ENCODE results near the gene VEGFC. TPM values are rescaled to one million over a fixed set of nuclear protein-coding genes. Genes with fewer than 3 reads are reported as not detected.

VEGFC gene
- total RNA-seq, 1 experiment from 2014 or later, result not detected

- Histone ChIP-seq H3K27ac (ENCODE audit: low read depth, low read length) (no peak overlapping the region), H3K9me2 (ENCODE audit: insufficient read depth) (no peaks in the 10 kb centered on the region), H3K27me3 (ENCODE audit: insufficient read depth, low read length) (no peaks in the 10 kb centered on the region), H3K4me2 (ENCODE audit: low read length) (no peak overlapping the region), H3K4me3 (replicated peaks in 1 of 2; ENCODE audit: low read depth in 1 of 2, low read length in 2 of 2) (no peak overlapping the region), H4K20me1 (ENCODE audit: insufficient read depth) (no peaks in the 10 kb centered on the region), H3K36me3 (ENCODE audit: control insufficient read depth in 1 of 2, insufficient read depth in 2 of 2, low read length in 2 of 2) (no peaks in the 10 kb centered on the region), H3K9me3 (ENCODE audit: control insufficient read depth in 1 of 2, insufficient read depth in 1 of 2, low read depth in 1 of 2, low read length in 2 of 2) (no peaks in the 10 kb centered on the region), H3K79me2 (ENCODE audit: insufficient read depth, low read length) (no peaks in the 10 kb centered on the region), H2AFZ (ENCODE audit: low read depth, low read length, poor library complexity, severe bottlenecking) (no peak overlapping the region), H3K4me1 (ENCODE audit: control insufficient read depth in 1 of 2, insufficient read depth in 2 of 2, low read length in 2 of 2) (no peaks in the 10 kb centered on the region), H3K9ac (ENCODE audit: low read length) (no peak overlapping the region)
- ChIA-PET RAD21 (ENCODE audit: low non-redundant PET in 1 of 2, low total read pairs in 2 of 2, uncharacterized antibody in 2 of 2, unreplicated experiment in 2 of 2) (no interaction called here), POLR2A (no interaction called here), CTCF (no interaction called here)
- ATAC-seq (no peak), DNase-seq (ENCODE audit: low read depth, low spot score) (no peak)
- TF ChIP-seq POLR2AphosphoS5 (IDR thresholded peaks at IDR 0.05; ENCODE audit: low read depth, low read length) (no peak), REST (IDR thresholded peaks at IDR 0.05; ENCODE audit: low read depth) (no peak), POLR2A (IDR thresholded peaks at IDR 0.05; ENCODE audit: borderline replicate concordance, extremely low read depth, insufficient read depth, insufficient read length) (no peak)
- intact Hi-C loops (cut with micrococcal nuclease), result no loop called here
- no TSS peak for BruUV-seq (replicated peaks)
Measured at GRCh38 chr4:176734461-176734860, 58.3 kb downstream of the VEGFC start.

- ChIA-PET RAD21 (ENCODE audit: low non-redundant PET in 1 of 2, low total read pairs in 2 of 2, uncharacterized antibody in 2 of 2, unreplicated experiment in 2 of 2) (no interaction called here), CTCF (no interaction called here), POLR2A (no interaction called here)
- H3K4me2 ChIP-seq (ENCODE audit: low read length), result no peak overlapping the region
- no peak for TF ChIP-seq EZH2 (IDR thresholded peaks at IDR 0.05)
- no peaks in the 10 kb centered on the region for H4K20me1 ChIP-seq (ENCODE audit: insufficient read depth)
- H3K36me3 ChIP-seq (ENCODE audit: control insufficient read depth in 1 of 2, insufficient read depth in 2 of 2, low read length in 2 of 2), result no peaks in the 10 kb centered on the region
- BruUV-seq (replicated peaks), result no TSS peak
- DNase-seq (ENCODE audit: low read depth, low spot score) (no peak), ATAC-seq (no peak)
- no peak overlapping the region for H3K9ac ChIP-seq (ENCODE audit: low read length)
- H3K4me3 ChIP-seq (replicated peaks in 1 of 2; ENCODE audit: low read depth in 1 of 2, low read length in 2 of 2), result no peak overlapping the region
- H3K79me2 ChIP-seq (ENCODE audit: insufficient read depth, low read length), result no peaks in the 10 kb centered on the region
- H3K9me2 ChIP-seq (ENCODE audit: insufficient read depth), result no peaks in the 10 kb centered on the region
- no peaks in the 10 kb centered on the region for H3K27me3 ChIP-seq (ENCODE audit: insufficient read depth, low read length)
- H3K9me3 ChIP-seq (ENCODE audit: control insufficient read depth in 1 of 2, insufficient read depth in 1 of 2, low read depth in 1 of 2, low read length in 2 of 2), result no peaks in the 10 kb centered on the region
- H2AFZ ChIP-seq (ENCODE audit: low read depth, low read length, poor library complexity, severe bottlenecking), result no peak overlapping the region
- no peak overlapping the region for H3K27ac ChIP-seq (ENCODE audit: low read depth, low read length)
- H3K4me1 ChIP-seq (ENCODE audit: control insufficient read depth in 1 of 2, insufficient read depth in 2 of 2, low read length in 2 of 2), result no peaks in the 10 kb centered on the region
- intact Hi-C loops (cut with micrococcal nuclease), result no loop called here
Measured at GRCh38 chr4:176729489-176729888, 63.2 kb downstream of the VEGFC start.

Measured in HCT116 (cell line).